ENCODE data around the gene LCN6.
"Not testable (repeated sequence)": the region's sequence is repeated elsewhere in the genome, so short reads cannot be mapped to it uniquely, and the experiment has no call there.

LCN6 gene, protein sequence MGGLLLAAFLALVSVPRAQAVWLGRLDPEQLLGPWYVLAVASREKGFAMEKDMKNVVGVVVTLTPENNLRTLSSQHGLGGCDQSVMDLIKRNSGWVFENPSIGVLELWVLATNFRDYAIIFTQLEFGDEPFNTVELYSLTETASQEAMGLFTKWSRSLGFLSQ

DNA sequence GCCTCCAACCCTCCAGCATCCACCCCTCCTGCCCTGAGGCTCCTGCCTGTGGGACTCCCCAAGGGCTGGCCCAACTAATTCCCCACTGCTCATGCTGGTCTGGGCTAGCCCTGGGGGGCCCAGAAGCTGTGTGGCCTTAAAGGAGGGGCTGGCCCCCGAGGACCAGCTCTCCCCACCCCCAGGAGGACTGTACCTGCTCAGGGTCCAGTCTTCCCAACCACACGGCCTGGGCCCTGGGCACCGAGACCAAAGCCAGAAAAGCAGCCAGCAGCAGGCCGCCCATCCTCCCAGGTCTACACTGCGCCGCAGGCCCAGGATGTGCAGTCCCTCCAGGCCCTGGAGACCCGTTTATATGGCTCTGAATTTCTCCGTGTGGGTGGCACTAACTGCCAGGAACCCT, at the start of gene LCN6:
LCN6 (minus strand) TSS at position 325 of the 400 bp plus-strand sequence; CDS start at position 283, 42 bp downstream.
- no peak for DNase-seq (ENCODE audit: low spot score)

GRCh38 chr9:136796775-136797347, 48.5 kb upstream of the LCN6 start:
- not testable (repeated sequence) for DNase-seq (ENCODE audit: low spot score)

GRCh38 chr9:136796238-136796774, 48.0 kb upstream of the LCN6 start, which contains the start of gene CCDC183:
TSS of gene CCDC183 (plus strand) at chr9:136796338. CDS start at chr9:136796398, 60 bp downstream.
- DNase-seq (ENCODE audit: low spot score), result no peak

- no peak for DNase-seq (ENCODE audit: low spot score)
Measured at GRCh38 chr9:136795000-136795348, 46.6 kb upstream of the LCN6 start.

DNA sequence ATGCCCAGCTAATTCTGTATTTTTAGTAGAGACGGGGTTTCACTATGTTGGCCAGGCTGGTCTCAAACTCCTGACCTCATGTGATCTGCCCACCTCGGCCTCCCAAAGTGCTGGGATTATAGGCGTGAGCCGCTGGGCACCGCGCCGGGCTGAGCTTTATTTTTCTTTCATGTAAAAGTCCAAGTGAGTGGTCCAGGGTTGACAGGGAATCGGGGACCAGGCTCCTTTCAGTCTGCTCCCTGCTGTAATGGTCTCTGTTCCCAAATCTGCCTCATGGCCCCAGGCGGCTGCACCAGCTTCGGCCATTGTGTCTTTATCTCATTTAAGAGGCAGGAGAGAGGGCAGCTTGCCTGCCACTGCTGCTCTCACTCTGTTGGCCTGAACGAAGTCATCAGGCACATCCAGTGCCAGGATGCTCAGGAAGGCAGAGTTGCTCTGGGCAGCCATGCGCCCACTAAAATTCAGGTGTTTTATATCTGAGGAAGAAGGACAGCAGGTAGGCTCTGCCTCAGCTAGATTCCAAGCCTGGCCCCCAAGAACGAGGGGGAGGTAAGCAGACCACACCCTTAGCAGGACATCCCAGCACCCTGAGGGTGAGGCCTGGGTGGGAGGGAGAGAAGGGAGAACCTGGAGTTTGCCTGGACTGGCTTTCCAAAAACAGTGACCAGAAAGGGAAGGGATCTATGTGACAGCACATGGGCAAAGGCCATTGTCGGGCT, 46.1 kb upstream of the LCN6 start:
- no peak for DNase-seq (ENCODE audit: low spot score)

DNA sequence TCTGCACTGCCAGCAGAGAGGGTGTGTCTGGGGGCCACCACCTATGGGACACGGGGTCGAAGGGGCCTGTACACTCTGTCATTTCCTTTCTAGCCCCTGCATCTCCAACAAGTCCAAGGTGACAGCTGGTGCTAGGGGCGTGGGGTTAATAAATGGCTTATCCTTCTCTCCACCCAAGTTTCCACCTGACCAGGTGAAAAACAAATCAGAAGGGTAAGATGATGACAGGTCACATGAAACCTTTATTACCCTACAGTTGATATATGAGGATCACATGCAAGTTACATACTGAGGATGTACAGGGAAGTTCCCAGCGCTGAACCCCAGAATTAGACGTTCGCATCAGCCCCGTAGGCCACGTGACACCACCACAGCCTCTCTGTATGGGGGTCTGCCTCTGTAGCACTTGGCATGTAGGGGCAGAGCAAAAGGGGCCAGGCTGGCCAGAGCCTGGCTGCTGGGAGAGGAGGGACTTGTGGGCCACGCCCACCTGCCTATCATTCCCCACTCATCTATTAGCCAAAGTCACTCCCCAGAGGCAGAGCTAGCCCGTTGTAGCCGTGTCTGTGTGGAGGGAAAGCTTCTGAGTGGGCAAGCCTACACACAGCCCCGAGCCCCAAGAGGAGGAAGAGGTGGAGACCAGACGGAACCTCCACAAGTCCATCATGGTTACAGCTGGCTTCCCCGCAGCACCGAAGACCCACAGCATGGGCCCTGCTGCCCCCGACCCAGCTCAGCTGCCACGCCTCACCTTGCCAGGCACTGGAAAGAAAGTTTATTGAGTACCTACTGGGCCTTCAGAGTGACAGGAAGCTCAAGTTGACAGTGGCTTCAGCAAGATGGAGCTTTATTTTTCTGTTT, 45.0 kb upstream of the LCN6 start:
- no peak for DNase-seq (ENCODE audit: low spot score)

GRCh38 chr9:136792321-136793085, 44.2 kb upstream of the LCN6 start:
- no peak for DNase-seq (ENCODE audit: low spot score)

GRCh38 chr9:136791516-136792276, 43.4 kb upstream of the LCN6 start:
- DNase-seq (ENCODE audit: low spot score), result peak; percentile 59

DNA sequence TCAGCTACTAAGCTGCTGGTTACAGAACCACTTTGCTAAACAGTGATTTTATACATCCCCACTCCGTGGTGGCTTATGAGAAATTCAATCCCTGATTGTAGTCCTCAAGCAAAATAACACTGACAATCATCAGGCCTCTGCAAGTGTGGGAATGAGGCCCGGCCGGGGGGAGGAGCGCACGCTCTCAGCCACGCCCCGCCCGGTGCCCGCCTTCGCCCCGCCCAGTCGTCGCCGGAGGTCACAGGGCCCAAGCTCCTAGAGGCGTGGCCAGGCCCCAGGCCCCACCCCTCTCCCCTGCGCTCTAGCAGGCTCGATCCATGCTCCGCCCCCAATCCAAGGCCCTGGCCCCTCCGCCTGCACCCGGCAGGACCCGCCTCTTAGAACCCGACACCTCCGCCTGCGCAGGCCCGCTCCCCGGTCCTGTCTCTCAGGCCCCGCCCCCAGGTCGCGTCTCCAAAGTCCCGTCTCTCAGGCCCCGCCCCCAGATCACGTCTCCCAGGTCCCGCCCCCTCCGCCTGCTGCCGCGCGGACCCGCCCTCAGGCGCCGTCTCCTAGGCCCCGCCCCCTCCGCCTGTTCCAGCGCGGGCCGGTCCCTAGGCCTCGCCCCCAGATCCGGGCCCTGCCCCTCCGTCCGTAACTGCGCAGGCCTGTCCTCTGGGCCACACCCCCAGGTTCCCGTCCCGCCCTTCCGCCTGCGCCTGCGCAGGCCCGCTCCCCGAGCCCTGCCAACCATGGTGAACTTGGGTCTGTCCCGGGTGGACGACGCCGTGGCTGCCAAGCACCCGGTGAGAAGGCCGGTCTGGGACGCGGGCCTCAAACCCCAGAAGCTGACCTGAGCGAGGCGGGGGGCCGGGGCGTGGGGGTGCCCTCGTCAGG, 42.6 kb upstream of the LCN6 start, which contains the start of gene TMEM141:
TMEM141 (plus strand) TSS at position 705 of the 876 bp plus-strand sequence; CDS start at position 732, 27 bp downstream.
- DNase-seq (ENCODE audit: low spot score), result peak; percentile 97

- DNase-seq (ENCODE audit: low spot score), result no peak
Measured at GRCh38 chr9:136789523-136789937, 41.2 kb upstream of the LCN6 start.

- DNase-seq (ENCODE audit: low spot score), result not testable (repeated sequence)
Measured at GRCh38 chr9:136788644-136789522, 40.6 kb upstream of the LCN6 start.

DNA sequence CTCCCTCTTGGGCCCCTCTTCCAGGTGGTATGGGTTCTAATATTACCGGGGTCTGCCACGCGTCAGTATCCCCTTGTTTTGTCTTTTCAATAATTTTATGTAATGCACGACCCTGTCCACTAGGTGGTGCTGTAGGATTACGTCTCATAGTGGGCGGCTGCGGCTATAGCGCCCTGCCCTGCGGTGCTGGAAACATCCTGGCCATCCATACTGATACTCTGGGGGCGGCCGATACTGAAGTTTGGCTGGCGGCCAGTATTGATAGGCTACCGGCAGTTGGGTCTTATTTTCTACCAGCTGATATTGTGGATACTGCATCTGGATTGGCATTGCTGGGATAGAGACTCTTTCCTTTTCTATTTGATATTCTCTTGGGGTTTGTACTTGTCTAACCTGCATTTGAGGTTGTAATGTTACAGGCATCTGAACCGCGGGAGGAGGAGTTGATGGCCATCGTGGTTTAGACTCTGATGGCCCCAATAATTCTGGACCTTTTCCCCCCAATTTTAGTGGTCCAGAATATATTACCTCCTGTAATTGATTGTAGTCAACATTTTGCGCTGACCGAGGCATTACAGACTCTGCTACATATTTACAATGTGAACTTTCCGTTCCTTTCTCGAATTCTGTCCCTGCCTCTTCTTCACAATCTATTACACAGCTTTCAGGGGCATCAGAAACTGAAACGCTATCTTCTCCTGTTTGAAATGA, 39.5 kb upstream of the LCN6 start:
- peak; percentile 79 for DNase-seq (ENCODE audit: low spot score)

- not testable (repeated sequence) for DNase-seq (ENCODE audit: low spot score)
Measured at GRCh38 chr9:136786983-136787382, 38.7 kb upstream of the LCN6 start.

DNA sequence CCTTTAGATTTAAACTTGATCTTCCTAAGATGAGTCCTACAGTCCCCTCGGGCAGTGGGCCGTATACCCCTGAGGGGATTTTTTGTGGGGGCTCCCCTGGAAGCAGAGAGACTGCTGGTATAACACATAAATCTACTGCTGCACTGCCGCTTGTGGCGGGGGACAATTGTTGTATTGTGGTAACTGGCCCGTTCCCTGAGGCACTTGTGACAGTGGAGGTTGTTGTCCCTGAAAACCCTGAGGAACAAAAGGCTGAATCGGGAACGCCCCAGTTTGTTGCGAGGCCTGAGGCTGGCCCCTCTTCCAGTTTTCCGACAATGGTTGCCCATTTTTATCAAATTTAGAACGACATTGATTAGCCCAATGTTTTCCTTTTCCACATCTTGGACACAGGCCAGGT, 38.1 kb upstream of the LCN6 start:
- no peak for DNase-seq (ENCODE audit: low spot score)

DNA sequence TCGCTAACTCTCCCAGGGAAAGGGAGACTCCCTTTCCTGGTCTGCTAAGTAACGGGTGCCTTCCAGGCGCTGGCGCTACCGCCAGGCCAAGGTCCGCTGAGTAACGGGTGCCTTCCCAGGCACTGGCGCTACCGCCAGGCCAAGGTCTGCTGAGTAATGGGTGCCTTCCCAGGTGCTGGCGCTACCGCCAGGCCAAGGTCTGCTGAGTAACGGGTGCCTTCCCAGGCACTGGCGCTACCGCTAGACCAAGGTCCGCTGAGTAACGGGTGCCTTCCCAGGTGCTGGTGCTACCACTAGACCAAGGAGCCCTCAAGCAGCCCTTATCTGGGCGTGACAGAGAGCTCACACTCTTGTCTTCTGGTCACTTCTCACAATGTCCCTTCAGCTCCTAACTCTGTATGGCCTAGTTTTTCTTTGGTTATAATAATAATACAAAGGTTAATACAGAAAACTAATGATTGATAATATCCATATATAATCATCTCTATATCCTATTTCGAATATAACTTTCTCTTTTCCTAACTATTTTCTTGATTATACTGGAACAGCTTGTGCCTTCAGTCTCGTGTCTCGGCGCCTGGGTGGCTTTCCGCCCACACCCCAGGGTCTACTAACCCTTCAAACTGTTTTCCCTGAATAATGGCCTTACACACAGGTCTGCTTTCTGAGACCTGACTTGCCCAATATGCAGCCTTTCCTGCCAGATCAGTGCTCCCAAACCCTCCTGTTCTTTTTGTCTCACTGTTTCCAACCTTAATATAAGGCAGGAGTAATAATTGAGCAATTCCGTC, 37.4 kb upstream of the LCN6 start:
- not testable (repeated sequence) for DNase-seq (ENCODE audit: low spot score)

DNA sequence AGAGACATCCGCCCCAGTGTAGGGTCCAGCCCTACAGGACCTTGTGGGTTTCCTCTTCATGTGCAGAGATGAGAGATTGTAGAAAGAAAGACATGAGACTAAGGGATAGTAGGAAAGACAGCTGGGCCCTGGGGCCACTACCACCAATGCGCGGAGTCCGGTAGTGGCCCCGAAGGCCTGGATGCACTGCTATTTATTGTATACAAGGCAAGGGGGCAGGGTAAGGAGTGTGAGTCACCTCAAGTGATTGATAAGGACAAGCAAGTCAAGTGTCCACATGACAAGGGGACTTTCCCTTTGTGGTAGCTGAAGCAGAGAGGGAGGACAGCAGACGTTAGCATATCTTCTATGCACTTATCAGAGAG, 36.7 kb upstream of the LCN6 start:
- DNase-seq (ENCODE audit: low spot score), result no peak
